ENCODE results near the gene VWA8. TPM values are rescaled to one million over a fixed set of nuclear protein-coding genes. Genes with fewer than 3 reads are reported as not detected.

VWA8 gene
- total RNA-seq, 1 experiment from 2014 or later = 22.6 TPM

DNA sequence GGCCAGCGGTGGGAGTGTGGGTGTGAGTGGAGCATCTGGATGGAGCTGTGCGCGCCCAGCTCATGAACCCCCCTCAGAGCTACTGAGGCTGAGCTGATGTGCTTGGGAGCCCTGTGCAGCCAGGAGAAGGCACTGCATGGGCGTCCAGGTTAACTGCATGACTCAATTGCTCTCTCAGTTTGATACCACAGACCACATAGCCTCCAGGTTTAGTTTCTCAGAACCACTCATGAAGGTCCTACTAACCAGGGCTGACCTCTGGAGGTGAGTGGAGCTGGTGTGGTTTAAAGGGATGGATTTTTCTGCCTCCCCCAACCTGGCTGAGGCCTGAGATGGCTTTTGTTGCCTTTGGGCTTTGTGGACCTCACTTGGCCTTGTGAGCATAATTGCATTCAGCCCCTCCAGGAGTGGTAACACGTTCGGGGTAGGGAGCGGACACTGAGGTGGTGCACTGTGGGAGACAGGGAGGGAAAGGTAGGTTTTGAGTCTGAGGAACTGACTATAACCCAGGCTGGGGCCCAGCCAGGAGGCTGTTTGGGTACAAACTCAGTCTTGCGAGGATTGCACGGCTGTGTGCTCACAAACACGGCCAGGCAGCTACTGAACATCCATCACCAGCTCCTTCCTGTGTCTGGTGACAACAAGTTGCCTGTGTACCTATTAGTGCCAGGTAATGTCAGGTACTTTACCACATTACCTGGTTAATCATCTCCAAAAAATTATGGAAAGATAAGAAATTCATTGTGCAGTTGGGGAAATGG is 406.1 kb downstream of the VWA8 start (continued):
- TF ChIP-seq ZBTB33 (IDR thresholded peaks at IDR 0.05; ENCODE audit: extremely low read depth, insufficient replicate concordance, low read length) (no peak), ZFX (IDR thresholded peaks at IDR 0.05) (no peak), SP1 (IDR thresholded peaks at IDR 0.05; ENCODE audit: low read depth) (no peak), FOSL1 (IDR thresholded peaks at IDR 0.05; ENCODE audit: low read depth) (no peak), SRF (IDR thresholded peaks at IDR 0.05; ENCODE audit: low read depth) (no peak), POLR2AphosphoS5 (IDR thresholded peaks at IDR 0.05; ENCODE audit: low read depth, low read length) (no peak), EGR1 (IDR thresholded peaks at IDR 0.05; ENCODE audit: low read depth) (no peak), CEBPB (IDR thresholded peaks at IDR 0.05; ENCODE audit: low read depth) (no peak)
- TF ChIP-seq, protein P1, sequence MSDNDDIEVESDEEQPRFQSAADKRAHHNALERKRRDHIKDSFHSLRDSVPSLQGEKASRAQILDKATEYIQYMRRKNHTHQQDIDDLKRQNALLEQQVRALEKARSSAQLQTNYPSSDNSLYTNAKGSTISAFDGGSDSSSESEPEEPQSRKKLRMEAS (IDR thresholded peaks at IDR 0.05) = no peak
- TF ChIP-seq, protein P2, sequence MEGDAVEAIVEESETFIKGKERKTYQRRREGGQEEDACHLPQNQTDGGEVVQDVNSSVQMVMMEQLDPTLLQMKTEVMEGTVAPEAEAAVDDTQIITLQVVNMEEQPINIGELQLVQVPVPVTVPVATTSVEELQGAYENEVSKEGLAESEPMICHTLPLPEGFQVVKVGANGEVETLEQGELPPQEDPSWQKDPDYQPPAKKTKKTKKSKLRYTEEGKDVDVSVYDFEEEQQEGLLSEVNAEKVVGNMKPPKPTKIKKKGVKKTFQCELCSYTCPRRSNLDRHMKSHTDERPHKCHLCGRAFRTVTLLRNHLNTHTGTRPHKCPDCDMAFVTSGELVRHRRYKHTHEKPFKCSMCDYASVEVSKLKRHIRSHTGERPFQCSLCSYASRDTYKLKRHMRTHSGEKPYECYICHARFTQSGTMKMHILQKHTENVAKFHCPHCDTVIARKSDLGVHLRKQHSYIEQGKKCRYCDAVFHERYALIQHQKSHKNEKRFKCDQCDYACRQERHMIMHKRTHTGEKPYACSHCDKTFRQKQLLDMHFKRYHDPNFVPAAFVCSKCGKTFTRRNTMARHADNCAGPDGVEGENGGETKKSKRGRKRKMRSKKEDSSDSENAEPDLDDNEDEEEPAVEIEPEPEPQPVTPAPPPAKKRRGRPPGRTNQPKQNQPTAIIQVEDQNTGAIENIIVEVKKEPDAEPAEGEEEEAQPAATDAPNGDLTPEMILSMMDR (IDR thresholded peaks at IDR 0.05 in 2 of 3, conservative IDR thresholded peaks at IDR 0.05 in 1 of 3; ENCODE audit: borderline replicate concordance in 1 of 3, insufficient read depth in 1 of 3, low read depth in 2 of 3, low read length in 2 of 3) = no peak

GRCh38 chr13:41554180-41554579 is 406.7 kb downstream of the VWA8 start:
- ChIA-PET CTCF (no interaction called here), POLR2A (no interaction called here), RAD21 (ENCODE audit: low non-redundant PET in 1 of 2, low total read pairs in 2 of 2, uncharacterized antibody in 2 of 2, unreplicated experiment in 2 of 2) (no interaction called here)
- Histone ChIP-seq H3K27me3 (ENCODE audit: insufficient read depth, low read length) (no peaks in the 10 kb centered on the region), H3K27ac (ENCODE audit: low read depth, low read length) (no peak overlapping the region), H3K79me2 (ENCODE audit: insufficient read depth, low read length) (no peaks in the 10 kb centered on the region), H3K9me3 (ENCODE audit: control insufficient read depth in 1 of 2, insufficient read depth in 1 of 2, low read depth in 1 of 2, low read length in 2 of 2) (no peaks in the 10 kb centered on the region), H3K4me3 (replicated peaks in 1 of 2; ENCODE audit: low read depth in 1 of 2, low read length in 2 of 2) (no peak overlapping the region), H2AFZ (ENCODE audit: low read depth, low read length, poor library complexity, severe bottlenecking) (no peak overlapping the region), H3K9me2 (ENCODE audit: insufficient read depth) (no peaks in the 10 kb centered on the region), H3K36me3 (ENCODE audit: control insufficient read depth in 1 of 2, insufficient read depth in 2 of 2, low read length in 2 of 2) (no peaks in the 10 kb centered on the region), H4K20me1 (ENCODE audit: insufficient read depth) (no peaks in the 10 kb centered on the region), H3K4me1 (ENCODE audit: control insufficient read depth in 1 of 2, insufficient read depth in 2 of 2, low read length in 2 of 2) (no peaks in the 10 kb centered on the region), H3K4me2 (ENCODE audit: low read length) (no peak overlapping the region), H3K9ac (ENCODE audit: low read length) (no peak overlapping the region)
- intact Hi-C loops (cut with micrococcal nuclease) = no loop called here
- no peak for ATAC-seq
- TF ChIP-seq YY1 (IDR thresholded peaks at IDR 0.05; ENCODE audit: extremely low read depth, insufficient replicate concordance, low read depth, low read length) (no peak), REST (IDR thresholded peaks at IDR 0.05; ENCODE audit: low read depth) (no peak), SP1 (IDR thresholded peaks at IDR 0.05; ENCODE audit: low read depth) (no peak), ZBTB33 (IDR thresholded peaks at IDR 0.05; ENCODE audit: extremely low read depth, insufficient replicate concordance, low read length) (no peak), ELF1 (IDR thresholded peaks at IDR 0.05; ENCODE audit: borderline replicate concordance, low read depth) (no peak), TCF7L2 (IDR thresholded peaks at IDR 0.05; ENCODE audit: borderline replicate concordance, extremely low read depth, insufficient read depth, insufficient read length) (no peak)
- BruUV-seq (replicated peaks) = no TSS peak
- DNase-seq (ENCODE audit: low read depth, low spot score) = no peak

Measured in HCT116 (cell line).